Measurements from ENCODE around the gene SNX13.

The SNX13 gene

GRCh38 chr7:17976952-17977351 lies 36.7 kb upstream of the SNX13 start:
- Histone ChIP-seq H3K9ac (no peak overlapping the region), H3K4me3 (IDR thresholded peaks at IDR 0.05; ENCODE audit: insufficient read depth, low read depth, low read length) (no peak overlapping the region), H3K36me3 (ENCODE audit: insufficient read depth) (no peaks in the 10 kb centered on the region), H3K27me3 (ENCODE audit: insufficient read depth, low read depth) (no peaks in the 10 kb centered on the region), H3K79me2 (ENCODE audit: insufficient read depth, low read depth) (no peaks in the 10 kb centered on the region), H2AFZ (ENCODE audit: low read depth) (no peak overlapping the region), H3K27ac (no peak overlapping the region), H3K4me1 (ENCODE audit: low read depth, poor library complexity, severe bottlenecking) (no peaks in the 10 kb centered on the region), H4K20me1 (ENCODE audit: insufficient read depth) (no peaks in the 10 kb centered on the region), H3K4me2 (no peak overlapping the region)
- TF ChIP-seq, protein P1, sequence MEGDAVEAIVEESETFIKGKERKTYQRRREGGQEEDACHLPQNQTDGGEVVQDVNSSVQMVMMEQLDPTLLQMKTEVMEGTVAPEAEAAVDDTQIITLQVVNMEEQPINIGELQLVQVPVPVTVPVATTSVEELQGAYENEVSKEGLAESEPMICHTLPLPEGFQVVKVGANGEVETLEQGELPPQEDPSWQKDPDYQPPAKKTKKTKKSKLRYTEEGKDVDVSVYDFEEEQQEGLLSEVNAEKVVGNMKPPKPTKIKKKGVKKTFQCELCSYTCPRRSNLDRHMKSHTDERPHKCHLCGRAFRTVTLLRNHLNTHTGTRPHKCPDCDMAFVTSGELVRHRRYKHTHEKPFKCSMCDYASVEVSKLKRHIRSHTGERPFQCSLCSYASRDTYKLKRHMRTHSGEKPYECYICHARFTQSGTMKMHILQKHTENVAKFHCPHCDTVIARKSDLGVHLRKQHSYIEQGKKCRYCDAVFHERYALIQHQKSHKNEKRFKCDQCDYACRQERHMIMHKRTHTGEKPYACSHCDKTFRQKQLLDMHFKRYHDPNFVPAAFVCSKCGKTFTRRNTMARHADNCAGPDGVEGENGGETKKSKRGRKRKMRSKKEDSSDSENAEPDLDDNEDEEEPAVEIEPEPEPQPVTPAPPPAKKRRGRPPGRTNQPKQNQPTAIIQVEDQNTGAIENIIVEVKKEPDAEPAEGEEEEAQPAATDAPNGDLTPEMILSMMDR (conservative IDR thresholded peaks at IDR 0.05; ENCODE audit: low read depth, low read length), result no peak

DNA sequence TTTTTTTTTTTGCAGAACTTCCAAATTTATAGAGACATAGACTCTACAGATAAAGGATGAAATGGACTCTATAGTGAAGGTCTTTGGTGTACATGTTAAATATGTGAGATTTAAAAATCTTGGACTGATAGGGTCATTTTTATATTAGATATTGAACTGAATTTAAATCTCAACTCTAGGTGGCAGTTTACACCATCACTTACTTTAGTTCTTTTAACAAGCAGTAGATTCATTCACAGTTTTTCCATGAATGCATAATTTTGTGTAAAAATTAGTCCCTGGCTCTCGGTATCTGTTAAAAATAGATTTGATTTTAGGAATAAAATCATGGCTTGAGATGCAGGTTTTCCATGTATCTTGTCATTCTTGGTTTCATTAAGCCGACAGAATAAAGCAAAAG lies 31.1 kb upstream of the SNX13 start:
- Histone ChIP-seq H3K4me3 (IDR thresholded peaks at IDR 0.05; ENCODE audit: insufficient read depth, low read depth, low read length) (no peak overlapping the region), H3K4me2 (no peak overlapping the region), H4K20me1 (ENCODE audit: insufficient read depth) (no peaks in the 10 kb centered on the region)

DNA sequence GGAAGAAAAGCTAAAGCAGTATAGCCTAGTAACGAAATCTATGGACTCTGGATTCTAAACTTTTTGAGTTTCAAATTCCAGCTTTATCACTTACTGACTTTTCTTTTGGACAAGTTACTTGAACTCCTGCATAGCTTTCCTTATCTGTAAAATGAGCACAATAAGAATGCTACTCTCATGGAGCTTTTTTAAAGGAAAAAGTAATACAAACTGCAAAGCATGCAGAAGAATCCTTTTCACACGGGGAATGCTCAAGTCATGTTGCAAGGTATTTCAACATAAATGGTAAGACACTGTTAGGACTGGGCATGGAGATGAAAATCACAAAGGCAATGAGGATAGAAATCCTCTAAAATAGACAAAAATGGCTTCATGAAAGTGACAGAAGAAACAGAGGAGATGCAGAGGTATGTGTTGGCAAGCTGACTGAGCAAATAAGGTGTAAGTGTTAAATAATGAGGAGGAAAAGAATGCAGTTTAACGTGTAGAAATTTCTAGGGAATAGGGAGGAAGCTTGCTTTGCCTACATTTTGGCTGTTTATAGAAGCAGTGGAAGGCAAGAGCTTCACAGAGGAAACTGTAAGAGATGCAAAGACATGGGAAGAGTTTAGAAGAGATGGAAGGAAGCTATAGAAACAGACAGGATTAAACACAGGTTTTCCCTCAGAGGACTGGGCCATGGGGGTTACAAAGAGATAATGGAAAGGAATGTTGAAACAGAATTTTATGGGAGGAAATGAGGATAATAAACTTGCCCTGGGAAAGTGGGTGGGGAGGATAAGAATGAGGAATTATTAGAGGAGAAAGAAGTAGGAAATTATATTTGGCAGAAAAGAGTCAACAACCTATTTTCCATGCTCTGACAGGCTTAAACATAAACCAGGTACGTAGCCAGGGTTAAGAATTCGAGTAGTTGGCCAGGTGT lies 28.8 kb upstream of the SNX13 start:
- TF ChIP-seq, protein P1 (conservative IDR thresholded peaks at IDR 0.05; ENCODE audit: low read depth, low read length), result no peak
- Histone ChIP-seq H3K4me1 (ENCODE audit: low read depth, poor library complexity, severe bottlenecking) (no peaks in the 10 kb centered on the region), H3K9ac (no peak overlapping the region), H3K79me2 (ENCODE audit: insufficient read depth, low read depth) (no peaks in the 10 kb centered on the region), H3K4me3 (IDR thresholded peaks at IDR 0.05; ENCODE audit: insufficient read depth, low read depth, low read length) (no peak overlapping the region), H3K27ac (no peak overlapping the region), H3K36me3 (ENCODE audit: insufficient read depth) (no peaks in the 10 kb centered on the region), H3K27me3 (ENCODE audit: insufficient read depth, low read depth) (no peaks in the 10 kb centered on the region), H4K20me1 (ENCODE audit: insufficient read depth) (no peaks in the 10 kb centered on the region), H3K4me2 (no peak overlapping the region), H2AFZ (ENCODE audit: low read depth) (no peak overlapping the region)

More for the DNA sequence above, 31.1 kb upstream of the SNX13 start:
- Histone ChIP-seq H3K79me2 (ENCODE audit: insufficient read depth, low read depth) (no peaks in the 10 kb centered on the region), H3K27ac (no peak overlapping the region), H2AFZ (ENCODE audit: low read depth) (no peak overlapping the region), H3K4me1 (ENCODE audit: low read depth, poor library complexity, severe bottlenecking) (no peaks in the 10 kb centered on the region), H3K36me3 (ENCODE audit: insufficient read depth) (no peaks in the 10 kb centered on the region), H3K27me3 (ENCODE audit: insufficient read depth, low read depth) (no peaks in the 10 kb centered on the region), H3K9ac (no peak overlapping the region)
- TF ChIP-seq, protein P1 (conservative IDR thresholded peaks at IDR 0.05; ENCODE audit: low read depth, low read length), result no peak

DNA sequence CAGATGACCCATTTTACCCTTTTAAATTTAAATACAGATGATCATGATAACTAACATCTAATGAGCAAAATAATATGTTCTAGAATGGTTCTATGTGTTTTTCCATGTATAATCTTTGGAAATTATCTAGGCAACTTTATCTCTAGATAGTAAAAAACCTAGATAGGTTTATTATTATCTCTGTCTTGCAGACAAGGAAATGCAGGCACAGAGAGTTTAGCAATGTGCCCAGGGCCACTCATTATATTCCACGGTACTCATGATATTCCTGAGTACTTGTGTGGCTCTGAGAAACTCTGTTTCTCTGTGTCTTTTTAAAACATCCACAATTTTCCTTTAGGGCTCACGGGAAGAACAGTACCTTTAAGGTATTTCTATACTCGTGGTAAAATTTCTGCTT lies 26.4 kb upstream of the SNX13 start:
- no peaks in the 10 kb centered on the region for H3K36me3 ChIP-seq (ENCODE audit: insufficient read depth)
- H2AFZ ChIP-seq (ENCODE audit: low read depth), result no peak overlapping the region

More for the DNA sequence above, 26.4 kb upstream of the SNX13 start:
- TF ChIP-seq, protein P1 (conservative IDR thresholded peaks at IDR 0.05; ENCODE audit: low read depth, low read length), result no peak
- Histone ChIP-seq H3K4me2 (no peak overlapping the region), H3K4me1 (ENCODE audit: low read depth, poor library complexity, severe bottlenecking) (no peaks in the 10 kb centered on the region), H3K79me2 (ENCODE audit: insufficient read depth, low read depth) (no peaks in the 10 kb centered on the region), H3K27me3 (ENCODE audit: insufficient read depth, low read depth) (no peaks in the 10 kb centered on the region), H3K27ac (no peak overlapping the region), H4K20me1 (ENCODE audit: insufficient read depth) (no peaks in the 10 kb centered on the region), H3K9ac (no peak overlapping the region), H3K4me3 (IDR thresholded peaks at IDR 0.05; ENCODE audit: insufficient read depth, low read depth, low read length) (no peak overlapping the region)

Measured in KMS-11 (cell line).